GM12873 (cell line): ENCODE data around the gene DCP1B.

Experiments used
- TF ChIP-seq, protein P1 (sequence below): IDR thresholded peaks from 2 replicates; pipeline ENCODE4 v1.5.1; 2012; ENCODE audit warnings: low read depth, mild to moderate bottlenecking, moderate library complexity, low read length, control low read depth; ENCODE audit not compliant: insufficient read depth; ENCODE audit errors: missing control alignments

The DCP1B gene

DNA sequence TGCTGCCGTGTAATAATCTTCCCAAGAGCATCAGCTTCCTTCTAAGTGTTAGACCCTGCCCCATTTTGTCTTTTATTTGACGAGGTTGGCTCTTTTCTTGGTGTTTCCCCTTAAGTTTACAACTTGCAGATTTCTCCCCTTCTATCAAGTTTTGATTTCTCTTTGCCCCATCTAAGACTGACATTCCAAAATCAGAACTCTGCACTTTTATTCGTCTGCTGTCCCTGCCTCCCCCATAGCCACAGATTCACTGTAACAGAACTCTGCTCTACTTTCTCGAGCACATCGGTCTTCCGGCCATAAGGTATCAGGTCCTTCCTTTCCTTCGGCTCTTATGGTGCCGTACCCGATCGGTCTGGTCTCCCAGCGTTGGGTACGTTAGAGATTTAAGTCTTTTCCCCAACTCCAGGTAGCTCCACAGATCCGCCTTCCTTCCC is 563 bp downstream of the DCP1B start:
- TF ChIP-seq, protein P1, sequence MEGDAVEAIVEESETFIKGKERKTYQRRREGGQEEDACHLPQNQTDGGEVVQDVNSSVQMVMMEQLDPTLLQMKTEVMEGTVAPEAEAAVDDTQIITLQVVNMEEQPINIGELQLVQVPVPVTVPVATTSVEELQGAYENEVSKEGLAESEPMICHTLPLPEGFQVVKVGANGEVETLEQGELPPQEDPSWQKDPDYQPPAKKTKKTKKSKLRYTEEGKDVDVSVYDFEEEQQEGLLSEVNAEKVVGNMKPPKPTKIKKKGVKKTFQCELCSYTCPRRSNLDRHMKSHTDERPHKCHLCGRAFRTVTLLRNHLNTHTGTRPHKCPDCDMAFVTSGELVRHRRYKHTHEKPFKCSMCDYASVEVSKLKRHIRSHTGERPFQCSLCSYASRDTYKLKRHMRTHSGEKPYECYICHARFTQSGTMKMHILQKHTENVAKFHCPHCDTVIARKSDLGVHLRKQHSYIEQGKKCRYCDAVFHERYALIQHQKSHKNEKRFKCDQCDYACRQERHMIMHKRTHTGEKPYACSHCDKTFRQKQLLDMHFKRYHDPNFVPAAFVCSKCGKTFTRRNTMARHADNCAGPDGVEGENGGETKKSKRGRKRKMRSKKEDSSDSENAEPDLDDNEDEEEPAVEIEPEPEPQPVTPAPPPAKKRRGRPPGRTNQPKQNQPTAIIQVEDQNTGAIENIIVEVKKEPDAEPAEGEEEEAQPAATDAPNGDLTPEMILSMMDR, result no peak

DNA sequence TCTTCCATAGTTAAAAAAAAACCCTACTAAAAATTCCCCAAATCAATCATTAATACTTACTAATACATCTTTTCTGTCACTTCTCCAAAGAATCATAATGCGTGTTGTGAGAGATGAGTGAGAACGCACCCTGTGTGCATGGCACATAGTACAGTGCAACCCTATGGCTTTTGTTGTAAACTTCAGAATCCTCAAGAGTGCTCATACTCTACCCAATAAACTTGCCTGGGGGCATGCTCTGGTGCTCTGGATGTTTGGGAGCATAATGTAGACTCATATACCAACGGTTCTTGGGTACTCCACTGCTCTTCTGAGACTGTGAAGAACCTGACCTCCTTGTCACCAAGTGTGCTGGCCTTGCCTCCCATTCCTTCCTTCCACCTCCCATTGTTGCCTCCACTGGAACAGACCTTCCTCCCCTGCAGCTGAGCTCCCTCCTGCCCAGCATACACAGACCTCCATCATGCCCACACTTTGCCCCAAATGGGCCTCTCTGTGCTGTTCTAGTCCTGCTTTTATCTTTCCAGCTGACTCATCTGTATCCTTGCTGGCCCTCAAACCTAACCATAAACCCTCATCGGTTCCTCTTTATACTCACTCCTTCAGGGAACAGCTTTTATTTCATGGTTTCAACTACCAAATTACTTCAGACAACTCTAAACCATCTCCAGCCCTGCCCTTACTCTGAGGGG is 8.9 kb downstream of the DCP1B start:
- TF ChIP-seq, protein P1, result no peak

DNA sequence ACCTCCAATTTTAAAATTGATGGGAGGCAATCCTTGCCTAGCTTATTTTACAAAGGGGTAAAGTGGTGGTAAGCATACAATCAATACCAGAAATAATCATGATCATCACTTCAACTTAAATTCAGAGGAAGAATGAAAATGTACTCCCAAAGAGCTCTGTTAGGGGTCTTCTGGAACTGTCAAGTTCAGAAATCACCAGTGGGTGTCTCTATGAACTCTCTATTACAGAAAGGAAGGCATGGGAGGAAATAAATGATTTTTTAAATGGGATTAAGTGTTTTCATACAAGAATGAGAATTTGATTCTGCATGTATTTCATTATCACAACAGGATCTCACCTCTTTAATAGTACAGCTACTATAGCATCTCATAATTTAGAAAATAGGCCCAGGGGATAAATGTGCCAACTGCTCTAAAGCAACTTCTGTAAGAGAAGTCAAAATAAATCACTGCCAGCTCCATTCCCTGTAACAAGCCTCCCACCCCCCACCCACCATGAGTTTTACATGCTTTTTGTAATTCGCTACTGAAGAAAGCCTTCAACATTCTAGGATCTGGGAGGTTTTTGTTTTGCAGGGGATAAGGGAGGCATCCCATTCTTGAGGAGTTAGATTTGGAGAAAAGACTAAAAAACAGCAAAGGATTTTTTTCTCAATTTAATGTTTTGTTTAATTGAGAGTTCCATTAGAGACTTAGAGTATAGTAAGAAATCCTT is 9.7 kb downstream of the DCP1B start:
- TF ChIP-seq, protein P1, result no peak

DNA sequence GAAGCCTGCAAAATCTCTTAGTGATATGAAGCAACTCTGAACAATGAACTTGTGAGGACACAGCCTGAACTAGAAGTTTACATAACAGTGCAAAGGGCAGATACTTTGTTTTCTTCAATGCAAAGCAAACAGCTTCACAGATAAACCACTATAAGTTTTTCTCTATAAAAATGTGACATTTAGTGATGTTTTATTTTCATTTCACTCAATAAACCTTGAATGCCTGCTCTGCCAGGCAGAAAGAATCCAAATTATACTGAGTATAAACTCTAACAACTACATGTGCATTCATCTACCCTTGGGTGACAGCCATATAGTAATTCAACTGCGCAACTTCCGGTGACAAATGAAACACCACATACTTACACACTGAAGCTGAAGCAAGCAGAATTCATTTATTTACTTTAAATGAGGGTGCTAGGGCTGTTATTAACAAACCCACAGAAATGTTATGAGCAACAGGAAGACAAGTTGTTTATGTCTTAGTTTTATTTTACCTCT is 10.3 kb downstream of the DCP1B start:
- TF ChIP-seq, protein P1, result no peak

DNA sequence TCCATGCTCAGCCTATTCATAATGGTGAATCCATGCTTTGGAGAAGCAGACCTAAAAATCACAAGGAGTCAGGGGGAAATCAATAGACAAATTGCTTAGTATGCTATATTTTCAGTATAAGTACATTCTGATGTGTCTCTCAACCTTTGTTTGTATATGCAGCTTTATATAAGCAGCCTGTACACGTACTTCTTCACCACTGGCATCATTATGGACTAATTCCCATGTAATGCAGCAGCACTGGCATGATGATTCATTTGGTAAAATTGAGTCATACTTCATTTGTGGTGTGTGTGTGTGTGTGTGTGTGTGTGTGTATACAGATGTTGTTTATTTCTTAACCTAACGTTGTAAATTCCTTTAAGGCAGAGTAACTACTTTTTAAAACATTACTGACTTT is 10.9 kb downstream of the DCP1B start:
- TF ChIP-seq, protein P1, result no peak

DNA sequence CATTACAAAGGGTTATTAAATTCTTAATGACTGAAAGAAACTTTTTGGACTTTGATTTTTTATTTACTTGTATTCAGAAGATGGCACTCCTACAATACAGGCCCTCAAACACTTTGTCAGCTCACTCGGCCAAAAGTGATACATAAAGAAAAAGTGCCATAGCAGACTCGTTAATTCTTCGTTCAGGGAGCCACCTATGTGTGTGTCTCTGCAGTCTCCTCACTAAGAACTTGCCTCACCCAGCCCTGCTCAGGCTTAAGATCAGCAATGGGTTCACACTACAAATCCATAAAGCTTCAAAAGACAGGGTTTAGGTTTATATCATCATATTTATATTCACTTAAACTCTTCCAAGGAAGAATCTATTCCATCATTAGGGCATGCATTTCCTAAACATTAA is 11.5 kb downstream of the DCP1B start:
- TF ChIP-seq, protein P1, result no peak

DNA sequence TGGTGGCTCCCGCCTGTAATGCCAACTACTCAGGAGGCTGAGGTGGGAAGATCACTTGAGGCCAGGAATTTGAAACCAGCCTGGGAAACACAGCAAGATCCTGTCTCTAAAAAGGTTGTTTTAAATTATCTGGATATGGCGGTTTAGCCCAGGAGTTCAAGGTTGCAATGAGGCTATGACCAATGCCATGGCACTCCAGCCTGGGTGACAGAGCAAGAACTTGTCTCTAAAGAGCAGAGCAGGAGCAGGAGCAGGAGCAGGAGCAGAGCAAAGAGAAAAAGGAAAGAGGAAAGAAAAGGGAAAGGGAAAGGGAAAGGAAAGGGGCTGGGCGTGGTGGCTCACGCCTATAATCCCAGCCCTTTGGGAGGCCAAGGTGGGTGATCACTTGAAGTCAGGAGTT is 15.1 kb downstream of the DCP1B start:
- TF ChIP-seq, protein P1, result no peak
